ENCODE results near the gene ABCB9.

ABCB9 gene

DNA sequence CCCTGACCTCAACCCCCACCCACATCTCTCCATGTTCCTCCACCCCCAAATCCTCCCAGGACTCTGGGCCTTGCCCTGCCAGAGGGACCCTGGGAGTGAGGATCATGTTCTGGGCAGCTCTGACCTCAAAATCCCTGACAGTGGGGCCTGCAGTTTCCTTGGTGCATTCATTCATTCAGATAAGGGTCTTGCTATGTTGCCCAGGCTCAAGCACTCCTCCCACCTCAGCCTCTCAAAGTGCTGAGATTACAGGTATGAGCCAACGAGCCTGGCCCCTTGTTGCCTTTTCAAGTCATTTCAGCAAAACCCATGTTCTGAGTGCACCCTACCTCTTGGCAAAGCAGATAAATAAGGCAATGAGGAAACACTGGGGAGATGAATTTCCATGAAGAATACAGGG, 43.8 kb upstream of the ABCB9 start:
- Histone ChIP-seq H3K4me3 (ENCODE audit: low read depth in 1 of 2, low read length in 1 of 2) (no peak overlapping the region), H3K27me3 (no peaks in the 10 kb centered on the region), H3K27ac (no peak overlapping the region), H3K4me1 (ENCODE audit: control insufficient read depth in 1 of 2, insufficient read depth in 1 of 2, low read depth in 1 of 2, low read length in 1 of 2) (no peaks in the 10 kb centered on the region), H3K36me3 (no peaks in the 10 kb centered on the region), H3K9me3 (no peaks in the 10 kb centered on the region)
- TF ChIP-seq, protein P1, sequence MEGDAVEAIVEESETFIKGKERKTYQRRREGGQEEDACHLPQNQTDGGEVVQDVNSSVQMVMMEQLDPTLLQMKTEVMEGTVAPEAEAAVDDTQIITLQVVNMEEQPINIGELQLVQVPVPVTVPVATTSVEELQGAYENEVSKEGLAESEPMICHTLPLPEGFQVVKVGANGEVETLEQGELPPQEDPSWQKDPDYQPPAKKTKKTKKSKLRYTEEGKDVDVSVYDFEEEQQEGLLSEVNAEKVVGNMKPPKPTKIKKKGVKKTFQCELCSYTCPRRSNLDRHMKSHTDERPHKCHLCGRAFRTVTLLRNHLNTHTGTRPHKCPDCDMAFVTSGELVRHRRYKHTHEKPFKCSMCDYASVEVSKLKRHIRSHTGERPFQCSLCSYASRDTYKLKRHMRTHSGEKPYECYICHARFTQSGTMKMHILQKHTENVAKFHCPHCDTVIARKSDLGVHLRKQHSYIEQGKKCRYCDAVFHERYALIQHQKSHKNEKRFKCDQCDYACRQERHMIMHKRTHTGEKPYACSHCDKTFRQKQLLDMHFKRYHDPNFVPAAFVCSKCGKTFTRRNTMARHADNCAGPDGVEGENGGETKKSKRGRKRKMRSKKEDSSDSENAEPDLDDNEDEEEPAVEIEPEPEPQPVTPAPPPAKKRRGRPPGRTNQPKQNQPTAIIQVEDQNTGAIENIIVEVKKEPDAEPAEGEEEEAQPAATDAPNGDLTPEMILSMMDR (IDR thresholded peaks at IDR 0.05), result no peak

DNA sequence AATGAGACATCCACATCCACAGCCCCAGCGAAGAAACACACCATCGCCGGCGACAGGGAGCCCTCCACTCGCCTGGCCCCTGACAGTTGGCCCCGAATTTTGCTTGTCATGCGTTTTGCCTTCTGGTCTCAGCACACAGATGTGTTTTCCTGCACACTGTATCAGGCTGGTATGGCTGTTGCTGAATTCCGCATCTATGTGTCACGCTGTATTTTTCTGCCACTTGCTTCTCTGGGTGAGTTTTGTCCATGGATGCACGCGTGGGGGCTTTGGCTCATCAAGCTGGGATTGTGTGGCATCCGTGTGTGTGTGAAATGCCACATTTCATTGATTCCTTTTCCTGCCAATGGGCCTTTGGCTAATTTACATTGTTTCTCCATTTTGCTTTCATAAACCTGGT, 40.7 kb upstream of the ABCB9 start:
- TF ChIP-seq, protein P1 (IDR thresholded peaks at IDR 0.05), result no peak
- H3K36me3 ChIP-seq, result no peaks in the 10 kb centered on the region
- H3K9me3 ChIP-seq, result no peaks in the 10 kb centered on the region
- no peak overlapping the region for H3K27ac ChIP-seq
- H3K27me3 ChIP-seq, result no peaks in the 10 kb centered on the region
- H3K4me1 ChIP-seq (ENCODE audit: control insufficient read depth in 1 of 2, insufficient read depth in 1 of 2, low read depth in 1 of 2, low read length in 1 of 2), result no peaks in the 10 kb centered on the region
- H3K4me3 ChIP-seq (ENCODE audit: low read depth in 1 of 2, low read length in 1 of 2), result no peak overlapping the region

DNA sequence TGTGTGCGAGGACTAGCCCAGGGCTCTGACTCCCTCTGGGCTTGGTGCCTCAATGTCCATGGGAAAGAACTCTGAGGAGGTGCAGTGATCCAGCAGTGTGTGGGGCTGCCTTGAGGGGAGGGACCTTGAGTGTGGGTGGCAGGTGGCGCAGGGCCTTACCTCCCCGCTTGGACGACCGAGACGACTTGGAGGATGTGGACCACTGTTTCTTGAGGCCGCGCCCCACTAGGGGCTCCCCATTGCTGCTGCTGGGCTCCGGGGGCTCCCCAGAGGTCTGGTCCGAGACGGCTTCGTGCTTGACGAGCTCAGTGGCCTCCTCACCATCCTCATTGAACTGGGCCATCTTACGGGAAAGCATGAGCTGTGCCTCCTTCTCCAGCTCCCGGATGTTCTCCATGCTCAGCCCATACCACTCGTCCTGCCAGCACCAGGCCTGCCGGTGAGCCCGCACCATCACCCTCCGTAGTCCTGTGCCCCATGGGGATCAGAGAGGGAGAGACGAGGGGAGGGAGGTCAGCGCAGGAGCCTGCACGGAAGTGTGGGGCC, 38.9 kb upstream of the ABCB9 start:
- Histone ChIP-seq H3K9me3 (no peaks in the 10 kb centered on the region), H3K27me3 (no peaks in the 10 kb centered on the region), H3K36me3 (no peaks in the 10 kb centered on the region), H3K27ac (no peak overlapping the region), H3K4me3 (ENCODE audit: low read depth in 1 of 2, low read length in 1 of 2) (no peak overlapping the region), H3K4me1 (ENCODE audit: control insufficient read depth in 1 of 2, insufficient read depth in 1 of 2, low read depth in 1 of 2, low read length in 1 of 2) (no peaks in the 10 kb centered on the region)
- TF ChIP-seq, protein P1 (IDR thresholded peaks at IDR 0.05), result no peak

DNA sequence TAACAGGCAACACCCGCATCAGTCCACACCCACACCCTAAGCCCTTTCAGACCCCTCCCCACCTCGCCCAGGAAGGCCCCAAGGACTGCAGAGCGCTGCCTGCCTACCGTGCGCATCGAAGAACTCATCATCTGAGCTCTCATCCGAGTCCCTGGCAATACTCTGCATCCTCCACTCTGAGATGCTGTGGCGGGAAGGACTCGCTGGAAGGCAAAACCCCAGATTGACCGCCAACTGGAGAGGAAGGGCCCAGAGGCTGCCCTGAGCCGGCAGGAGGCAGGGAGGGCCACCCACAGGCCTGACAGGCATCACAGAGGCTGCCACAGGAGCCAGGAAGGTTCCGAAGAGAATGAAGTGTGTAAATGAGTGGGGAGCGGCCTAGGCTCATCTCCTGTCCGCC, 38.0 kb upstream of the ABCB9 start:
- no peak overlapping the region for H3K4me3 ChIP-seq (ENCODE audit: low read depth in 1 of 2, low read length in 1 of 2)
- no peaks in the 10 kb centered on the region for H3K27me3 ChIP-seq
- no peaks in the 10 kb centered on the region for H3K36me3 ChIP-seq
- H3K4me1 ChIP-seq (ENCODE audit: control insufficient read depth in 1 of 2, insufficient read depth in 1 of 2, low read depth in 1 of 2, low read length in 1 of 2), result no peaks in the 10 kb centered on the region
- TF ChIP-seq, protein P1 (IDR thresholded peaks at IDR 0.05), result no peak
- H3K27ac ChIP-seq, result no peak overlapping the region
- H3K9me3 ChIP-seq, result no peaks in the 10 kb centered on the region

DNA sequence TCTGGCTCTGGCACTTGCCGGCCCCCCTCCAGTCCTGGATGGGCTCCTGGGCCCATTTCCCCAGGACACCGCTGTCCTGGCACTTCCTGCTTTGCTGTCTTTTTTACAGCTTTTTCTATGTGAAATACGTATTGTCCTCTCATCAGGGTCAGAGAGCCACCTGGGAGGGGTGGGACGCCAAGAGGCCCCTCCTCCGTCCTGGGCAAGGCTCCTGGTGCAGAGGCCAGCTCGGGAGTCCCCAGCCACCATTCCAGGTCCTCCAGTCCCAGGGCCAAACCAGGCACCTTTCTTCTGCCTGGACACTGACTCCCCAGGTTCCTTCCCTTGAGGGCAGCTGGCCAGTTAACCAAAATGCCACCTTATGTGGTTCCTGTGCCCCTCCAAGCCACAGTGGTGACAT, 37.0 kb upstream of the ABCB9 start:
- H3K4me3 ChIP-seq (ENCODE audit: low read depth in 1 of 2, low read length in 1 of 2), result no peak overlapping the region

More for the DNA sequence above, 37.0 kb upstream of the ABCB9 start:
- Histone ChIP-seq H3K27me3 (no peaks in the 10 kb centered on the region), H3K9me3 (no peaks in the 10 kb centered on the region), H3K4me1 (ENCODE audit: control insufficient read depth in 1 of 2, insufficient read depth in 1 of 2, low read depth in 1 of 2, low read length in 1 of 2) (no peaks in the 10 kb centered on the region), H3K27ac (no peak overlapping the region), H3K36me3 (no peaks in the 10 kb centered on the region)
- TF ChIP-seq, protein P1 (IDR thresholded peaks at IDR 0.05), result no peak

All from neutrophil (primary cell).